A549 (cell line): ENCODE results near the gene RHOB. TPM values are rescaled to one million over a fixed set of nuclear protein-coding genes. Genes with fewer than 3 reads are reported as not detected.

Experiments
- ATAC-seq, 2 experiments: fragments of 200-7000 bp in 1 of 2; fragments of >200 bp in 1 of 2; cut with Nextera tagmentation in 1 of 2; cut with Tn5 transposase in 1 of 2; 3 replicates each; pipeline versions ENCODE4 v1.8.0 to v1.9.1; 2018 to 2020; ENCODE audit warnings: mild to moderate bottlenecking in 1 of 2, moderate library complexity in 1 of 2
- CTCF ChIA-PET: fragments of 300-600 bp; sonication (Branson Sonifier 250); formaldehyde crosslinking; extraction: SDS; loops from one replicate; lab custom pipeline; 2021; ENCODE audit warnings: antibody characterized with exemption, inconsistent platforms; lab: Yijun Ruan, JAX
- POLR2A ChIA-PET: fragments of 350-600 bp; formaldehyde crosslinking; extraction: SDS; loops from one replicate; lab custom pipeline; 2021; ENCODE audit warnings: antibody characterized with exemption, inconsistent platforms; lab: Yijun Ruan, JAX
- DNase-seq, 2 experiments: peaks; one replicate each; pipeline versions ENCODE4 v3.0.0 to v3.0.0-alpha.2; 2011 to 2016; ENCODE audit warnings: low read depth in 1 of 2, low spot score in 1 of 2
- FAIRE-seq: peaks from 2 replicates; lab custom pipeline; 2011; peaks lifted over from hg19 to GRCh38; lab: Jason Lieb, UNC
- H3K27ac ChIP-seq, 2 experiments: fragments of >200 bp; sonication (Bioruptor Twin); formaldehyde crosslinking; 3 replicates each; pipeline ENCODE4 v1.5.1; 2016 to 2017
- H3K4me1 ChIP-seq: fragments of >200 bp; sonication (Bioruptor Twin); formaldehyde crosslinking; 3 replicates; pipeline ENCODE4 v1.6.1; 2016
- H3K4me2 ChIP-seq: fragments of >200 bp; sonication (Bioruptor Twin); formaldehyde crosslinking; 3 replicates; pipeline ENCODE4 v1.6.1; 2016
- H3K4me3 ChIP-seq: fragments of >200 bp; sonication (Bioruptor Twin); formaldehyde crosslinking; 3 replicates; pipeline ENCODE4 v1.5.1; 2016
- H3K9me3 ChIP-seq: fragments of >200 bp; sonication (Bioruptor Twin); formaldehyde crosslinking; 3 replicates; pipeline ENCODE4 v1.6.1; 2016
- CEBPB ChIP-seq, 2 experiments: fragments of >200 bp in 1 of 2; sonication (Bioruptor Twin) in 1 of 2; formaldehyde crosslinking in 1 of 2; IDR thresholded peaks; 2 replicates each; pipeline ENCODE4 v1.6.1; 2012 to 2016
- CHD2 ChIP-seq: fragments of 150-350 bp; IDR thresholded peaks from 2 replicates; pipeline ENCODE4 v1.6.1; 2014; ENCODE audit warnings: low read length; ENCODE audit not compliant: partially characterized antibody
- E2F6 ChIP-seq: IDR thresholded peaks from 2 replicates; pipeline ENCODE4 v1.6.1; 2012; ENCODE audit warnings: low read depth, borderline replicate concordance
- ELK1 ChIP-seq: fragments of 150-350 bp; IDR thresholded peaks from 2 replicates; pipeline ENCODE4 v1.6.1; 2014; ENCODE audit warnings: low read depth, mild to moderate bottlenecking, low read length
- EP300 ChIP-seq, 2 experiments: fragments of >200 bp; sonication (Bioruptor Twin); formaldehyde crosslinking; IDR thresholded peaks; 2 replicates in 1 of 2; 3 replicates in 1 of 2; pipeline ENCODE4 v1.6.1; 2016 to 2017
- HES2 ChIP-seq: fragments of >200 bp; sonication (Bioruptor Twin); formaldehyde crosslinking; IDR thresholded peaks from 2 replicates; pipeline ENCODE4 v1.6.1; 2016
- HEYL ChIP-seq: fragments of 250-450 bp; sonication (Bioruptor Pico); IDR thresholded peaks from 2 replicates; pipeline ENCODE4 v1.8.0; 2021; ENCODE audit warnings: mild to moderate bottlenecking, moderate library complexity
- MAX ChIP-seq: IDR thresholded peaks from 2 replicates; pipeline ENCODE4 v1.6.1; 2012
- MAZ ChIP-seq: fragments of 150-350 bp; IDR thresholded peaks from 2 replicates; pipeline ENCODE4 v1.6.1; 2014; ENCODE audit warnings: antibody characterized with exemption, low read depth, low read length, borderline replicate concordance
- NPAS2 ChIP-seq: fragments of 250-450 bp; sonication (Bioruptor Pico); IDR thresholded peaks from 2 replicates; pipeline ENCODE4 v1.8.0; 2022; ENCODE audit warnings: mild to moderate bottlenecking, moderate library complexity, borderline replicate concordance
- NR3C1 ChIP-seq: fragments of >200 bp; sonication (Bioruptor Twin); formaldehyde crosslinking; IDR thresholded peaks from 3 replicates; pipeline ENCODE4 v1.6.1; 2017
- PHF8 ChIP-seq: fragments of 200-600 bp; sonication (generic); IDR thresholded peaks from 2 replicates; pipeline ENCODE4 v1.6.1; 2016; ENCODE audit warnings: low read depth, mild to moderate bottlenecking, antibody characterized with exemption, moderate library complexity, borderline replicate concordance
- POLR2A ChIP-seq: IDR thresholded peaks from 2 replicates; pipeline ENCODE4 v1.6.1; 2012; ENCODE audit warnings: mild to moderate bottlenecking, low read length
- RAD21 ChIP-seq, 2 experiments: fragments of >200 bp in 1 of 2; sonication (Bioruptor Twin) in 1 of 2; formaldehyde crosslinking in 1 of 2; IDR thresholded peaks in 1 of 2; conservative IDR thresholded peaks in 1 of 2; 2 replicates in 1 of 2; 3 replicates in 1 of 2; pipeline ENCODE4 v1.6.1; 2012 to 2018; ENCODE audit warnings: inconsistent platforms in 1 of 2
- RARB ChIP-seq: fragments of 250-450 bp; sonication (Bioruptor Pico); IDR thresholded peaks from 2 replicates; pipeline ENCODE4 v1.8.0; 2021; ENCODE audit warnings: mild to moderate bottlenecking, moderate library complexity
- REST ChIP-seq: fragments of 200-600 bp; sonication (generic); IDR thresholded peaks from 2 replicates; pipeline ENCODE4 v1.6.1; 2016; ENCODE audit warnings: antibody characterized with exemption, mild to moderate bottlenecking, moderate library complexity
- RFX5 ChIP-seq: fragments of 450-650 bp; IDR thresholded peaks from 2 replicates; pipeline ENCODE4 v1.7.1; 2014; ENCODE audit warnings: antibody characterized with exemption, mild to moderate bottlenecking, moderate library complexity
- SMC3 ChIP-seq: fragments of >200 bp; sonication (Bioruptor Twin); formaldehyde crosslinking; IDR thresholded peaks from 3 replicates; pipeline ENCODE4 v1.6.1; 2018; ENCODE audit warnings: inconsistent platforms
- USF2 ChIP-seq: fragments of 450-650 bp; IDR thresholded peaks from 2 replicates; pipeline ENCODE4 v1.6.1; 2014; ENCODE audit warnings: antibody characterized with exemption
- ZFP36 ChIP-seq: fragments of 450-650 bp; IDR thresholded peaks from 2 replicates; pipeline ENCODE4 v1.6.1; 2014; ENCODE audit warnings: borderline replicate concordance; ENCODE audit not compliant: partially characterized antibody
- ZNF302 ChIP-seq: fragments of 250-450 bp; sonication (Bioruptor Pico); IDR thresholded peaks from 2 replicates; pipeline ENCODE4 v1.9.0; 2021; ENCODE audit warnings: inconsistent platforms, mild to moderate bottlenecking, moderate library complexity
- ZSCAN20 ChIP-seq: fragments of 250-450 bp; sonication (Bioruptor Pico); IDR thresholded peaks from 2 replicates; pipeline ENCODE4 v1.8.0; 2022; ENCODE audit warnings: mild to moderate bottlenecking, moderate library complexity
- WGBS: methylation state at CpG from one replicate; pipeline ENCODE4 v1.1.6; 2017; ENCODE audit errors: missing lambda C conversion rate; 5-methylcytosine and 5-hydroxymethylcytosine counted together
- polyA plus RNA-seq, 4 experiments: library from polyadenylated mRNA; depleted of rRNA in 3 of 4; stranded (reverse); fragments of >200 nt; fragmentation: RNase III in 1 of 4; extraction: RNeasy Plus Mini Kit Qiagen cat#74134 plus additional on column Dnase treatment in 1 of 4; gene quantifications; 2 replicates in 3 of 4; 3 replicates in 1 of 4; pipeline ENCODE4 v1.2.3, GENCODE V29; 2011 to 2017

RHOB gene
- polyA plus RNA-seq, 2 of the 4 experiments (the other 2 are of a cell fraction): 84.5 to 157 TPM

- FAIRE-seq (no peak), ATAC-seq (no peak), DNase-seq (no peak)
- H3K4me3 ChIP-seq: no peak overlapping the region
- TF ChIP-seq HEYL (CRISPR knock-in tag): no peak
- TF ChIP-seq PHF8: no peak
- TF ChIP-seq HES2: no peak
- TF ChIP-seq EP300 (IDR thresholded peaks at IDR 0.05): no peak
- no peak for TF ChIP-seq REST
- TF ChIP-seq E2F6: no peak
- ChIA-PET CTCF (interaction anchor here (3.6 to 9.1 kb wide), 6 partner anchors 11 to 250 kb away, joined by 20 to 135 read pairs (median 52); partner anchors contain the start of gene HS1BP3), POLR2A (no interaction called here)
- no peak overlapping the region for H3K27ac ChIP-seq
- H3K9me3 ChIP-seq: no peaks in the 10 kb centered on the region
- H3K4me1 ChIP-seq: no peaks in the 10 kb centered on the region
- H3K4me2 ChIP-seq: no peak overlapping the region
- WGBS: 58% methylated on average over 3 of the region's 3 CpGs
These were observed 45.9 kb upstream of the RHOB start for GRCh38 chr2:20400787-20401488.

- ATAC-seq (no peak), FAIRE-seq (no peak), DNase-seq (no peak)
- no peak overlapping the region for H3K4me3 ChIP-seq
- no peaks in the 10 kb centered on the region for H3K9me3 ChIP-seq
- ChIA-PET POLR2A (no interaction called here), CTCF (interaction anchor here (5.8 to 9.1 kb wide), 2 partner anchors 10 to 21 kb away, joined by 41 to 135 read pairs; no protein-coding TSS in a partner anchor)
- WGBS: 81% methylated on average over 6 of the region's 6 CpGs
- TF ChIP-seq ZFP36 (no peak), ZSCAN20 (no peak), ZNF302 (CRISPR knock-in tag) (no peak), CEBPB (IDR thresholded peaks at IDR 0.05) (no peak), CHD2 (no peak), USF2 (no peak), MAZ (no peak), NR3C1 (no peak), MAX (no peak), ELK1 (no peak), RFX5 (no peak), NPAS2 (CRISPR knock-in tag) (no peak), RARB (CRISPR knock-in tag) (no peak), HEYL (CRISPR knock-in tag) (no peak), POLR2A (no peak), RAD21 (conservative IDR thresholded peaks at IDR 0.05 in 1 of 2, IDR thresholded peaks at IDR 0.05 in 1 of 2) (no peak), SMC3 (no peak), REST (no peak)
- no peak overlapping the region for H3K27ac ChIP-seq
- H3K4me2 ChIP-seq: no peak overlapping the region
- no peaks in the 10 kb centered on the region for H3K4me1 ChIP-seq
These were observed 45.4 kb upstream of the RHOB start for GRCh38 chr2:20401489-20401835.
